ENCODE measurements around the gene GPR143.

- TF ChIP-seq TCF7L2 (IDR thresholded peaks at IDR 0.05; ENCODE audit: borderline replicate concordance, low read depth, low read length) (no peak), ZNF23 (tag by site-specific recombination; IDR thresholded peaks at IDR 0.05; ENCODE audit: borderline replicate concordance) (no peak), ZNF785 (tag by site-specific recombination; IDR thresholded peaks at IDR 0.05) (no peak), ZNF747 (tag by site-specific recombination; IDR thresholded peaks at IDR 0.05) (no peak), ZNF174 (tag by site-specific recombination; IDR thresholded peaks at IDR 0.05) (no peak), GFI1B (tag by site-specific recombination; IDR thresholded peaks at IDR 0.05) (no peak)
- TF ChIP-seq, protein P1, sequence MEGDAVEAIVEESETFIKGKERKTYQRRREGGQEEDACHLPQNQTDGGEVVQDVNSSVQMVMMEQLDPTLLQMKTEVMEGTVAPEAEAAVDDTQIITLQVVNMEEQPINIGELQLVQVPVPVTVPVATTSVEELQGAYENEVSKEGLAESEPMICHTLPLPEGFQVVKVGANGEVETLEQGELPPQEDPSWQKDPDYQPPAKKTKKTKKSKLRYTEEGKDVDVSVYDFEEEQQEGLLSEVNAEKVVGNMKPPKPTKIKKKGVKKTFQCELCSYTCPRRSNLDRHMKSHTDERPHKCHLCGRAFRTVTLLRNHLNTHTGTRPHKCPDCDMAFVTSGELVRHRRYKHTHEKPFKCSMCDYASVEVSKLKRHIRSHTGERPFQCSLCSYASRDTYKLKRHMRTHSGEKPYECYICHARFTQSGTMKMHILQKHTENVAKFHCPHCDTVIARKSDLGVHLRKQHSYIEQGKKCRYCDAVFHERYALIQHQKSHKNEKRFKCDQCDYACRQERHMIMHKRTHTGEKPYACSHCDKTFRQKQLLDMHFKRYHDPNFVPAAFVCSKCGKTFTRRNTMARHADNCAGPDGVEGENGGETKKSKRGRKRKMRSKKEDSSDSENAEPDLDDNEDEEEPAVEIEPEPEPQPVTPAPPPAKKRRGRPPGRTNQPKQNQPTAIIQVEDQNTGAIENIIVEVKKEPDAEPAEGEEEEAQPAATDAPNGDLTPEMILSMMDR (tag by site-specific recombination; IDR thresholded peaks at IDR 0.05): no peak
- TF ChIP-seq, protein P2, sequence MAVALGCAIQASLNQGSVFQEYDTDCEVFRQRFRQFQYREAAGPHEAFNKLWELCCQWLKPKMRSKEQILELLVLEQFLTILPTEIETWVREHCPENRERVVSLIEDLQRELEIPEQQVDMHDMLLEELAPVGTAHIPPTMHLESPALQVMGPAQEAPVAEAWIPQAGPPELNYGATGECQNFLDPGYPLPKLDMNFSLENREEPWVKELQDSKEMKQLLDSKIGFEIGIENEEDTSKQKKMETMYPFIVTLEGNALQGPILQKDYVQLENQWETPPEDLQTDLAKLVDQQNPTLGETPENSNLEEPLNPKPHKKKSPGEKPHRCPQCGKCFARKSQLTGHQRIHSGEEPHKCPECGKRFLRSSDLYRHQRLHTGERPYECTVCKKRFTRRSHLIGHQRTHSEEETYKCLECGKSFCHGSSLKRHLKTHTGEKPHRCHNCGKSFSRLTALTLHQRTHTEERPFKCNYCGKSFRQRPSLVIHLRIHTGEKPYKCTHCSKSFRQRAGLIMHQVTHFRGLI (tag by site-specific recombination; IDR thresholded peaks at IDR 0.05): no peak
Observed at GRCh38 chrX:9710332-9710731, 55.3 kb downstream of the GPR143 start.

All from HEK293 (cell line).